GM23338 (cell line): Measurements from ENCODE around the gene GAB2. TPM values are rescaled to one million over a fixed set of nuclear protein-coding genes. Genes with fewer than 3 reads are reported as not detected.

Source experiments
- ATAC-seq: fragments of 200-7000 bp; cut with Tn5 transposase; 3 replicates; pipeline ENCODE4 v1.9.1; 2020
- DNase-seq: peaks from one replicate; pipeline ENCODE4 v3.0.0-alpha.2; 2015; ENCODE audit warnings: low spot score
- H2AFZ ChIP-seq: fragments of 200-600 bp; sonication (generic); 2 replicates; pipeline ENCODE4 v1.8.0; 2016; ENCODE audit warnings: antibody characterized with exemption, mild to moderate bottlenecking, moderate library complexity
- H3F3A ChIP-seq: fragments of 200-600 bp; sonication (generic); replicated peaks from 2 replicates; pipeline ENCODE4 v1.8.0; 2017; ENCODE audit warnings: antibody characterized with exemption, mixed run types, low read depth
- H3K27ac ChIP-seq: fragments of 200-600 bp; sonication (generic); 2 replicates; pipeline ENCODE4 v1.6.1; 2016; ENCODE audit warnings: low read depth
- H3K27me3 ChIP-seq: fragments of 200-600 bp; sonication (generic); 2 replicates; pipeline ENCODE4 v1.8.0; 2016; ENCODE audit warnings: mild to moderate bottlenecking, mixed run types, moderate library complexity; ENCODE audit not compliant: insufficient read depth
- H3K36me3 ChIP-seq: fragments of 200-600 bp; sonication (generic); 2 replicates; pipeline ENCODE4 v1.8.0; 2016; ENCODE audit warnings: mild to moderate bottlenecking; ENCODE audit not compliant: insufficient read depth
- H3K4me1 ChIP-seq: fragments of 200-600 bp; sonication (generic); 2 replicates; pipeline ENCODE4 v1.8.0; 2016; ENCODE audit warnings: mild to moderate bottlenecking, moderate library complexity; ENCODE audit not compliant: insufficient read depth
- H3K4me2 ChIP-seq: fragments of 200-600 bp; sonication (generic); 2 replicates; pipeline ENCODE4 v1.7.1; 2017; ENCODE audit warnings: mixed run types
- H3K4me3 ChIP-seq: fragments of 200-600 bp; sonication (generic); 2 replicates; pipeline ENCODE4 v1.6.1; 2016; ENCODE audit warnings: mixed run types
- H3K79me2 ChIP-seq: fragments of 200-600 bp; sonication (generic); replicated peaks from 2 replicates; pipeline ENCODE4 v1.8.0; 2017; ENCODE audit warnings: mild to moderate bottlenecking; ENCODE audit not compliant: insufficient read depth
- H3K9me2 ChIP-seq: fragments of 200-600 bp; sonication (generic); 2 replicates; pipeline ENCODE4 v1.8.0; 2017; ENCODE audit not compliant: insufficient read depth
- H4K20me1 ChIP-seq: fragments of 200-600 bp; sonication (generic); replicated peaks from 2 replicates; pipeline ENCODE4 v1.8.0; 2017; ENCODE audit warnings: mild to moderate bottlenecking; ENCODE audit not compliant: insufficient read depth
- H3K27ac Mint-ChIP-seq: 2 replicates; pipeline ENCODE4 v1.8.0; 2020; ENCODE audit warnings: inconsistent platforms, mild to moderate bottlenecking, moderate library complexity, mixed read lengths
- H3K27me3 Mint-ChIP-seq: 3 replicates; pipeline ENCODE4 v1.8.0; 2022; ENCODE audit warnings: low read depth, mild to moderate bottlenecking, moderate library complexity, mixed read lengths, inconsistent platforms; ENCODE audit not compliant: insufficient read depth, poor library complexity
- H3K36me3 Mint-ChIP-seq: 3 replicates; pipeline ENCODE4 v1.8.0; 2021; ENCODE audit warnings: low read depth, mild to moderate bottlenecking, inconsistent platforms, moderate library complexity, mixed read lengths
- H3K4me1 Mint-ChIP-seq: 3 replicates; pipeline ENCODE4 v1.8.0; 2020; ENCODE audit warnings: mild to moderate bottlenecking, inconsistent platforms, mixed read lengths
- H3K4me3 Mint-ChIP-seq: 3 replicates; pipeline ENCODE4 v1.8.0; 2021; ENCODE audit warnings: moderate library complexity, mild to moderate bottlenecking, inconsistent platforms, mixed read lengths
- H3K9me3 Mint-ChIP-seq: 3 replicates; pipeline ENCODE4 v1.8.0; 2020; ENCODE audit warnings: moderate library complexity, mild to moderate bottlenecking, inconsistent platforms, mixed read lengths
- CREB1 ChIP-seq: fragments of 250-450 bp; sonication (Bioruptor Pico); IDR thresholded peaks from 2 replicates; pipeline ENCODE4 v1.5.0; 2020; ENCODE audit warnings: low read depth, mild to moderate bottlenecking, moderate library complexity
- EZH2 ChIP-seq: fragments of 200-600 bp; sonication (generic); IDR thresholded peaks from one replicate; pipeline ENCODE4 v1.8.0; 2017; ENCODE audit warnings: antibody characterized with exemption, mild to moderate bottlenecking, low read depth; ENCODE audit not compliant: unreplicated experiment
- EZH2phosphoT487 ChIP-seq: fragments of 200-600 bp; sonication (generic); IDR thresholded peaks from one replicate; pipeline ENCODE4 v1.8.1; 2018; ENCODE audit warnings: antibody characterized with exemption; ENCODE audit not compliant: unreplicated experiment
- JUNB ChIP-seq: IDR thresholded peaks from one replicate; pipeline ENCODE4 v1.6.1; 2016; ENCODE audit warnings: antibody characterized with exemption; ENCODE audit not compliant: unreplicated experiment
- NANOG ChIP-seq: IDR thresholded peaks from 2 replicates; pipeline ENCODE4 v1.6.1; 2016; ENCODE audit warnings: antibody characterized with exemption, borderline replicate concordance
- POLR2AphosphoS5 ChIP-seq: IDR thresholded peaks from 2 replicates; pipeline ENCODE4 v1.6.1; 2016; ENCODE audit warnings: antibody characterized with exemption, low read depth
- STAT1 ChIP-seq: IDR thresholded peaks from one replicate; pipeline ENCODE4 v1.6.1; 2016; ENCODE audit warnings: antibody characterized with exemption; ENCODE audit not compliant: unreplicated experiment
- ZNF114 ChIP-seq: fragments of 250-450 bp; sonication (Bioruptor Pico); IDR thresholded peaks from 2 replicates; pipeline ENCODE4 v1.5.0; 2020; ENCODE audit warnings: mild to moderate bottlenecking, moderate library complexity
- ZNF331 ChIP-seq: fragments of 250-450 bp; sonication (Bioruptor Pico); IDR thresholded peaks from 2 replicates; pipeline ENCODE4 v1.5.0; 2020; ENCODE audit warnings: low read depth, mild to moderate bottlenecking, moderate library complexity
- polyA plus RNA-seq: library from polyadenylated mRNA; unstranded; fragments of >200 nt; fragmentation: Nextera tagmentation; extraction: Ambion mirVana; gene quantifications from 2 replicates; pipeline ENCODE4 v1.2.1, GENCODE V29; 2016
- total RNA-seq: library from RNA; depleted of rRNA; stranded (reverse); fragments of >200 nt; shearing (Covaris generic); gene quantifications from 2 replicates; pipeline ENCODE4 v1.2.3, GENCODE V29; 2014
- TF ChIP-seq, protein P1 (sequence below), 2 experiments: fragments of 200-600 bp in 1 of 2; sonication (generic) in 1 of 2; conservative IDR thresholded peaks; 2 replicates each; pipeline versions ENCODE4 v1.5.1 to v1.6.1; 2016 to 2017; ENCODE audit warnings: antibody characterized with exemption in 2 of 2, low read depth in 2 of 2, mild to moderate bottlenecking in 2 of 2, moderate library complexity in 1 of 2
- TF ChIP-seq, protein P2 (sequence below): fragments of 250-450 bp; sonication (Bioruptor Pico); IDR thresholded peaks from 2 replicates; pipeline ENCODE4 v1.5.0; 2020; ENCODE audit warnings: mild to moderate bottlenecking, moderate library complexity
- TF ChIP-seq, protein P3 (sequence below): IDR thresholded peaks from 2 replicates; pipeline ENCODE4 v1.6.1; 2016; ENCODE audit warnings: antibody characterized with exemption
- TF ChIP-seq, protein P4 (sequence below): IDR thresholded peaks from one replicate; pipeline ENCODE4 v1.6.1; 2018; ENCODE audit warnings: antibody characterized with exemption; ENCODE audit not compliant: unreplicated experiment

Gene GAB2
- total and polyA plus RNA-seq, 2 experiments from 2014 or later, result 2.0 to 10.8 TPM

DNA sequence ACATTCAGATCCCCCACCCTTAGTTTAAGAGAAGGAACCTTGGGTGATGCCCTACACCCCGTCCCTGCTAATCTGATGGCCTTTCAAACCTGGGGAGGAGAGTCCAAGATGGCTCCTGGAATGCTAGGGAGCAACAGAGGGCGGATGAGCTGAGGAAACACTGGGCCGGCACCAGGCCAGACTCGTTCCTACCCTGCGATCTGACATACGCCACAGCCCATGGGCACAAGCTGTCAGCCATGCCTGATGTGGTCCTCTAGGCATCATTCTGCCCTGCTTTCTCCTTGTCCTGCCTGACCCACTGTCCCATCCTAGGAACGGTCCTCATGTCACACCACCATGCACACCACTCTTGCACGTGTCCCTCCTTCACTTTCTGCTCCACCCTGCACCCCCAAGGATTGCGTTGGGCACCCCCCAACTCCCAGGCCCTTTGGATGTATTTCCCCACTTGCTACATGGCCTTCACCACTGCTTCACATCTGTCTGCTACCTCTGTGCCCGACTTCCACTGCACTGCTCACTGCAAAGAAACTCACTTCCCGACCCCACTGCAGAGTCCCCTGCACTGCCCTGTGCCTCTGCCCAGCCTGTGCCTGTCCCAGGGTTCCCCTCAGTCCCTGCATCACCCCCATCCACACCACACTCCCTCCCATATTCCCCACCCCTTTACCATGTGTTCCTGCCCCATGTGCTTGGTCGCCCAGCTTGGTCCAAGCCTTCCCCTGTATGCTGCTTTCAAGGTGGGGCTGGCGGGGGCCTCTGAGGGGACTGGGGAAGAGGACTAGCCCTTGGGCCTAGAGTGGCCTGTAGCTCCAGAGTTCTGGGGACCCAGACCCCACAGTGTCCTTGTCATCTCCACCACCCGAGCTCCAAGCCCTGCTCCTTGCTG lies 199.7 kb downstream of the GAB2 start:
- Histone ChIP-seq H3F3A (no peaks in the 10 kb centered on the region), H2AFZ (no peak overlapping the region), H3K4me2 (no peak overlapping the region), H3K4me1 (no peaks in the 10 kb centered on the region), H4K20me1 (0 out of 2 replicates have a peak, but pooled peaks cover 3% of the 10 kb centered on the region), H3K79me2 (no peaks in the 10 kb centered on the region), H3K27ac (no peak overlapping the region), H3K36me3 (no peaks in the 10 kb centered on the region), H3K4me3 (no peak overlapping the region), H3K9me2 (0 out of 2 replicates have a peak, but pooled peaks cover 2% of the 10 kb centered on the region), H3K27me3 (no peaks in the 10 kb centered on the region)
- no peak for DNase-seq
- no peaks in the 10 kb centered on the region; the same call in 2 of the 3 replicates for H3K9me3 Mint-ChIP-seq
- no peaks in the 10 kb centered on the region; the same call in 2 of the 3 replicates for H3K4me1 Mint-ChIP-seq
- peaks cover 4% of the 10 kb centered on the region for H3K27me3 Mint-ChIP-seq
- peaks cover 11% of the 10 kb centered on the region; the same call in 1 of the 3 replicates for H3K36me3 Mint-ChIP-seq
- H3K27ac Mint-ChIP-seq, result no peak overlapping the region; the same call in 1 of the 2 replicates
- TF ChIP-seq, protein P1, sequence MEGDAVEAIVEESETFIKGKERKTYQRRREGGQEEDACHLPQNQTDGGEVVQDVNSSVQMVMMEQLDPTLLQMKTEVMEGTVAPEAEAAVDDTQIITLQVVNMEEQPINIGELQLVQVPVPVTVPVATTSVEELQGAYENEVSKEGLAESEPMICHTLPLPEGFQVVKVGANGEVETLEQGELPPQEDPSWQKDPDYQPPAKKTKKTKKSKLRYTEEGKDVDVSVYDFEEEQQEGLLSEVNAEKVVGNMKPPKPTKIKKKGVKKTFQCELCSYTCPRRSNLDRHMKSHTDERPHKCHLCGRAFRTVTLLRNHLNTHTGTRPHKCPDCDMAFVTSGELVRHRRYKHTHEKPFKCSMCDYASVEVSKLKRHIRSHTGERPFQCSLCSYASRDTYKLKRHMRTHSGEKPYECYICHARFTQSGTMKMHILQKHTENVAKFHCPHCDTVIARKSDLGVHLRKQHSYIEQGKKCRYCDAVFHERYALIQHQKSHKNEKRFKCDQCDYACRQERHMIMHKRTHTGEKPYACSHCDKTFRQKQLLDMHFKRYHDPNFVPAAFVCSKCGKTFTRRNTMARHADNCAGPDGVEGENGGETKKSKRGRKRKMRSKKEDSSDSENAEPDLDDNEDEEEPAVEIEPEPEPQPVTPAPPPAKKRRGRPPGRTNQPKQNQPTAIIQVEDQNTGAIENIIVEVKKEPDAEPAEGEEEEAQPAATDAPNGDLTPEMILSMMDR (conservative IDR thresholded peaks at IDR 0.05; ENCODE audit: low read depth in 2 of 2), result no peak
- no peak for TF ChIP-seq POLR2AphosphoS5
- no peak for TF ChIP-seq EZH2phosphoT487
- no peak for TF ChIP-seq STAT1
- TF ChIP-seq CREB1 (CRISPR knock-in tag), result no peak
- TF ChIP-seq, protein P2, sequence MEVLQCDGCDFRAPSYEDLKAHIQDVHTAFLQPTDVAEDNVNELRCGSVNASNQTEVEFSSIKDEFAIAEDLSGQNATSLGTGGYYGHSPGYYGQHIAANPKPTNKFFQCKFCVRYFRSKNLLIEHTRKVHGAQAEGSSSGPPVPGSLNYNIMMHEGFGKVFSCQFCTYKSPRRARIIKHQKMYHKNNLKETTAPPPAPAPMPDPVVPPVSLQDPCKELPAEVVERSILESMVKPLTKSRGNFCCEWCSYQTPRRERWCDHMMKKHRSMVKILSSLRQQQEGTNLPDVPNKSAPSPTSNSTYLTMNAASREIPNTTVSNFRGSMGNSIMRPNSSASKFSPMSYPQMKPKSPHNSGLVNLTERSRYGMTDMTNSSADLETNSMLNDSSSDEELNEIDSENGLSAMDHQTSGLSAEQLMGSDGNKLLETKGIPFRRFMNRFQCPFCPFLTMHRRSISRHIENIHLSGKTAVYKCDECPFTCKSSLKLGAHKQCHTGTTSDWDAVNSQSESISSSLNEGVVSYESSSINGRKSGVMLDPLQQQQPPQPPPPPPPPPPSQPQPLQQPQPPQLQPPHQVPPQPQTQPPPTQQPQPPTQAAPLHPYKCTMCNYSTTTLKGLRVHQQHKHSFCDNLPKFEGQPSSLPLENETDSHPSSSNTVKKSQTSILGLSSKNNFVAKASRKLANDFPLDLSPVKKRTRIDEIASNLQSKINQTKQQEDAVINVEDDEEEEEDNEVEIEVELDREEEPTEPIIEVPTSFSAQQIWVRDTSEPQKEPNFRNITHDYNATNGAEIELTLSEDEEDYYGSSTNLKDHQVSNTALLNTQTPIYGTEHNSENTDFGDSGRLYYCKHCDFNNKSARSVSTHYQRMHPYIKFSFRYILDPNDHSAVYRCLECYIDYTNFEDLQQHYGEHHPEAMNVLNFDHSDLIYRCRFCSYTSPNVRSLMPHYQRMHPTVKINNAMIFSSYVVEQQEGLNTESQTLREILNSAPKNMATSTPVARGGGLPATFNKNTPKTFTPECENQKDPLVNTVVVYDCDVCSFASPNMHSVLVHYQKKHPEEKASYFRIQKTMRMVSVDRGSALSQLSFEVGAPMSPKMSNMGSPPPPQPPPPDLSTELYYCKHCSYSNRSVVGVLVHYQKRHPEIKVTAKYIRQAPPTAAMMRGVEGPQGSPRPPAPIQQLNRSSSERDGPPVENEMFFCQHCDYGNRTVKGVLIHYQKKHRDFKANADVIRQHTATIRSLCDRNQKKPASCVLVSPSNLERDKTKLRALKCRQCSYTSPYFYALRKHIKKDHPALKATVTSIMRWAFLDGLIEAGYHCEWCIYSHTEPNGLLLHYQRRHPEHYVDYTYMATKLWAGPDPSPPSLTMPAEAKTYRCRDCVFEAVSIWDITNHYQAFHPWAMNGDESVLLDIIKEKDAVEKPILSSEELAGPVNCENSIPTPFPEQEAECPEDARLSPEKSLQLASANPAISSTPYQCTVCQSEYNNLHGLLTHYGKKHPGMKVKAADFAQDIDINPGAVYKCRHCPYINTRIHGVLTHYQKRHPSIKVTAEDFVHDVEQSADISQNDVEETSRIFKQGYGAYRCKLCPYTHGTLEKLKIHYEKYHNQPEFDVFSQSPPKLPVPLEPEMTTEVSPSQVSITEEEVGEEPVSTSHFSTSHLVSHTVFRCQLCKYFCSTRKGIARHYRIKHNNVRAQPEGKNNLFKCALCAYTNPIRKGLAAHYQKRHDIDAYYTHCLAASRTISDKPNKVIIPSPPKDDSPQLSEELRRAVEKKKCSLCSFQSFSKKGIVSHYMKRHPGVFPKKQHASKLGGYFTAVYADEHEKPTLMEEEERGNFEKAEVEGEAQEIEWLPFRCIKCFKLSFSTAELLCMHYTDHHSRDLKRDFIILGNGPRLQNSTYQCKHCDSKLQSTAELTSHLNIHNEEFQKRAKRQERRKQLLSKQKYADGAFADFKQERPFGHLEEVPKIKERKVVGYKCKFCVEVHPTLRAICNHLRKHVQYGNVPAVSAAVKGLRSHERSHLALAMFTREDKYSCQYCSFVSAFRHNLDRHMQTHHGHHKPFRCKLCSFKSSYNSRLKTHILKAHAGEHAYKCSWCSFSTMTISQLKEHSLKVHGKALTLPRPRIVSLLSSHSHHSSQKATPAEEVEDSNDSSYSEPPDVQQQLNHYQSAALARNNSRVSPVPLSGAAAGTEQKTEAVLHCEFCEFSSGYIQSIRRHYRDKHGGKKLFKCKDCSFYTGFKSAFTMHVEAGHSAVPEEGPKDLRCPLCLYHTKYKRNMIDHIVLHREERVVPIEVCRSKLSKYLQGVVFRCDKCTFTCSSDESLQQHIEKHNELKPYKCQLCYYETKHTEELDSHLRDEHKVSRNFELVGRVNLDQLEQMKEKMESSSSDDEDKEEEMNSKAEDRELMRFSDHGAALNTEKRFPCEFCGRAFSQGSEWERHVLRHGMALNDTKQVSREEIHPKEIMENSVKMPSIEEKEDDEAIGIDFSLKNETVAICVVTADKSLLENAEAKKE, result no peak
- TF ChIP-seq ZNF114, result no peak
- TF ChIP-seq EZH2, result no peak
- no peak for TF ChIP-seq JUNB
- TF ChIP-seq, protein P3, sequence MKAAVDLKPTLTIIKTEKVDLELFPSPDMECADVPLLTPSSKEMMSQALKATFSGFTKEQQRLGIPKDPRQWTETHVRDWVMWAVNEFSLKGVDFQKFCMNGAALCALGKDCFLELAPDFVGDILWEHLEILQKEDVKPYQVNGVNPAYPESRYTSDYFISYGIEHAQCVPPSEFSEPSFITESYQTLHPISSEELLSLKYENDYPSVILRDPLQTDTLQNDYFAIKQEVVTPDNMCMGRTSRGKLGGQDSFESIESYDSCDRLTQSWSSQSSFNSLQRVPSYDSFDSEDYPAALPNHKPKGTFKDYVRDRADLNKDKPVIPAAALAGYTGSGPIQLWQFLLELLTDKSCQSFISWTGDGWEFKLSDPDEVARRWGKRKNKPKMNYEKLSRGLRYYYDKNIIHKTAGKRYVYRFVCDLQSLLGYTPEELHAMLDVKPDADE, result no peak
- no peak for TF ChIP-seq ZNF331
- TF ChIP-seq NANOG, result no peak
- TF ChIP-seq, protein P4, sequence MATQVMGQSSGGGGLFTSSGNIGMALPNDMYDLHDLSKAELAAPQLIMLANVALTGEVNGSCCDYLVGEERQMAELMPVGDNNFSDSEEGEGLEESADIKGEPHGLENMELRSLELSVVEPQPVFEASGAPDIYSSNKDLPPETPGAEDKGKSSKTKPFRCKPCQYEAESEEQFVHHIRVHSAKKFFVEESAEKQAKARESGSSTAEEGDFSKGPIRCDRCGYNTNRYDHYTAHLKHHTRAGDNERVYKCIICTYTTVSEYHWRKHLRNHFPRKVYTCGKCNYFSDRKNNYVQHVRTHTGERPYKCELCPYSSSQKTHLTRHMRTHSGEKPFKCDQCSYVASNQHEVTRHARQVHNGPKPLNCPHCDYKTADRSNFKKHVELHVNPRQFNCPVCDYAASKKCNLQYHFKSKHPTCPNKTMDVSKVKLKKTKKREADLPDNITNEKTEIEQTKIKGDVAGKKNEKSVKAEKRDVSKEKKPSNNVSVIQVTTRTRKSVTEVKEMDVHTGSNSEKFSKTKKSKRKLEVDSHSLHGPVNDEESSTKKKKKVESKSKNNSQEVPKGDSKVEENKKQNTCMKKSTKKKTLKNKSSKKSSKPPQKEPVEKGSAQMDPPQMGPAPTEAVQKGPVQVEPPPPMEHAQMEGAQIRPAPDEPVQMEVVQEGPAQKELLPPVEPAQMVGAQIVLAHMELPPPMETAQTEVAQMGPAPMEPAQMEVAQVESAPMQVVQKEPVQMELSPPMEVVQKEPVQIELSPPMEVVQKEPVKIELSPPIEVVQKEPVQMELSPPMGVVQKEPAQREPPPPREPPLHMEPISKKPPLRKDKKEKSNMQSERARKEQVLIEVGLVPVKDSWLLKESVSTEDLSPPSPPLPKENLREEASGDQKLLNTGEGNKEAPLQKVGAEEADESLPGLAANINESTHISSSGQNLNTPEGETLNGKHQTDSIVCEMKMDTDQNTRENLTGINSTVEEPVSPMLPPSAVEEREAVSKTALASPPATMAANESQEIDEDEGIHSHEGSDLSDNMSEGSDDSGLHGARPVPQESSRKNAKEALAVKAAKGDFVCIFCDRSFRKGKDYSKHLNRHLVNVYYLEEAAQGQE, result no peak
- no peak for ATAC-seq
- no peak overlapping the region for H3K4me3 Mint-ChIP-seq
